WTC11 (cell line): Measurements from ENCODE around the gene TSC22D2. TPM values are rescaled to one million over a fixed set of nuclear protein-coding genes. Genes with fewer than 3 reads are reported as not detected.

Source experiments
- ATAC-seq: fragments of 200-7000 bp; cut with Tn5 transposase; 2 replicates; pipeline ENCODE4 v1.10.0; 2021; ENCODE audit warnings: mild to moderate bottlenecking, moderate library complexity
- CTCF ChIA-PET: fragments of 300-600 bp; sonication (Branson Sonifier 250); formaldehyde crosslinking; loops from one replicate; lab custom pipeline; 2021; ENCODE audit warnings: antibody characterized with exemption; lab: Charles Lee
- POLR2A ChIA-PET: fragments of 350-600 bp; sonication (Branson Sonifier 250); formaldehyde crosslinking; loops from one replicate; lab custom pipeline; 2021; ENCODE audit warnings: antibody characterized with exemption; lab: Charles Lee
- DNase-seq: peaks from one replicate; pipeline ENCODE4 v3.0.0; 2021; ENCODE audit warnings: low spot score
- H3K27ac Mint-ChIP-seq: 2 replicates; pipeline ENCODE4 v1.8.0; 2021; ENCODE audit warnings: mixed read lengths
- H3K27me3 Mint-ChIP-seq: 2 replicates; pipeline ENCODE4 v1.8.0; 2021; ENCODE audit warnings: low read depth, mild to moderate bottlenecking, moderate library complexity, mixed read lengths
- H3K36me3 Mint-ChIP-seq: 2 replicates; pipeline ENCODE4 v1.8.0; 2021; ENCODE audit warnings: mixed read lengths
- H3K4me1 Mint-ChIP-seq: 2 replicates; pipeline ENCODE4 v1.8.0; 2022; ENCODE audit warnings: mixed read lengths
- H3K4me3 Mint-ChIP-seq: 2 replicates; pipeline ENCODE4 v1.8.0; 2021; ENCODE audit warnings: mild to moderate bottlenecking, moderate library complexity, mixed read lengths
- H3K9me3 Mint-ChIP-seq: 2 replicates; pipeline ENCODE4 v1.8.0; 2021; ENCODE audit warnings: mixed read lengths
- CBFB ChIP-seq: sonication (generic); formaldehyde crosslinking; IDR thresholded peaks from 2 replicates; pipeline ENCODE4 v1.8.1; 2022; ENCODE audit warnings: mild to moderate bottlenecking, low read depth, missing genetic modification reagents
- CTCF ChIP-seq: fragments of 200-600 bp; IDR thresholded peaks from 2 replicates; pipeline ENCODE4 v1.8.0; 2022; ENCODE audit warnings: antibody characterized with exemption
- ELF4 ChIP-seq: sonication (generic); formaldehyde crosslinking; IDR thresholded peaks from 2 replicates; pipeline ENCODE4 v1.8.1; 2022; ENCODE audit warnings: low read depth, mild to moderate bottlenecking, moderate library complexity, missing genetic modification reagents
- ETV6 ChIP-seq: sonication (generic); formaldehyde crosslinking; IDR thresholded peaks from 2 replicates; pipeline ENCODE4 v1.8.1; 2022; ENCODE audit warnings: mild to moderate bottlenecking, missing genetic modification reagents
- IRF2 ChIP-seq: sonication (generic); formaldehyde crosslinking; IDR thresholded peaks from 2 replicates; pipeline ENCODE4 v1.8.0; 2022; ENCODE audit warnings: low read depth, missing genetic modification reagents, borderline replicate concordance
- NFATC4 ChIP-seq: fragments of 250-450 bp; sonication (Bioruptor Pico); IDR thresholded peaks from 2 replicates; pipeline ENCODE4 v1.9.0; 2021; ENCODE audit warnings: mild to moderate bottlenecking
- NR3C1 ChIP-seq: sonication (generic); formaldehyde crosslinking; conservative IDR thresholded peaks from 2 replicates; pipeline ENCODE4 v1.8.1; 2023; ENCODE audit warnings: low read depth, mild to moderate bottlenecking, missing genetic modification reagents
- SOX15 ChIP-seq: fragments of 250-450 bp; sonication (Bioruptor Pico); IDR thresholded peaks from 2 replicates; pipeline ENCODE4 v1.9.0; 2021; ENCODE audit warnings: mild to moderate bottlenecking
- STAT6 ChIP-seq: sonication (generic); formaldehyde crosslinking; conservative IDR thresholded peaks from 2 replicates; pipeline ENCODE4 v1.8.1; 2023; ENCODE audit warnings: mild to moderate bottlenecking, low read depth, missing genetic modification reagents, moderate library complexity
- TEAD1 ChIP-seq: sonication (generic); formaldehyde crosslinking; IDR thresholded peaks from 2 replicates; pipeline ENCODE4 v1.8.0; 2022; ENCODE audit warnings: mild to moderate bottlenecking, missing genetic modification reagents
- ZBTB21 ChIP-seq: sonication (generic); formaldehyde crosslinking; IDR thresholded peaks from 2 replicates; pipeline ENCODE4 v1.8.1; 2023; ENCODE audit warnings: mild to moderate bottlenecking, missing genetic modification reagents, borderline replicate concordance
- ZNF121 ChIP-seq: sonication (generic); formaldehyde crosslinking; IDR thresholded peaks from 2 replicates; pipeline ENCODE4 v1.8.0; 2023; ENCODE audit warnings: missing genetic modification reagents
- ZNF512 ChIP-seq: sonication (generic); formaldehyde crosslinking; IDR thresholded peaks from 2 replicates; pipeline ENCODE4 v1.8.1; 2022; ENCODE audit warnings: missing genetic modification reagents, borderline replicate concordance
- total RNA-seq: library from RNA; stranded (reverse); gene quantifications from 3 replicates; pipeline ENCODE4 v1.2.3, GENCODE V29; 2021
- TF ChIP-seq, protein P1 (sequence below): fragments of 250-450 bp; sonication (Bioruptor Pico); IDR thresholded peaks from 2 replicates; pipeline ENCODE4 v1.9.0; 2021; ENCODE audit warnings: mild to moderate bottlenecking
- TF ChIP-seq, protein P2 (sequence below): sonication (generic); formaldehyde crosslinking; IDR thresholded peaks from 2 replicates; pipeline ENCODE4 v1.8.1; 2023; ENCODE audit warnings: mild to moderate bottlenecking, moderate library complexity, missing genetic modification reagents
- TF ChIP-seq, protein P3 (sequence below): sonication (generic); formaldehyde crosslinking; IDR thresholded peaks from 2 replicates; pipeline ENCODE4 v1.8.1; 2023; ENCODE audit warnings: mild to moderate bottlenecking, missing genetic modification reagents, moderate library complexity
- TF ChIP-seq, protein P4 (sequence below): sonication (generic); formaldehyde crosslinking; IDR thresholded peaks from 2 replicates; pipeline ENCODE4 v1.8.1; 2022; ENCODE audit warnings: low read depth, mild to moderate bottlenecking, moderate library complexity, missing genetic modification reagents, borderline replicate concordance

Gene TSC22D2
- total RNA-seq, 1 experiment from 2014 or later, result 24.0 TPM

GRCh38 chr3:150371741-150372254 lies 36.3 kb upstream of the TSC22D2 start:
- DNase-seq (no peak), ATAC-seq (no peak)
- Mint-ChIP-seq H3K27me3 (no peaks in the 10 kb centered on the region), H3K4me1 (peaks cover 45% of the 10 kb centered on the region), H3K27ac (peak overlapping the region; percentile 18; the same call in 1 of the 2 replicates), H3K36me3 (no peaks in the 10 kb centered on the region), H3K4me3 (no peak overlapping the region), H3K9me3 (peaks cover 3% of the 10 kb centered on the region; the same call in 1 of the 2 replicates)
- POLR2A ChIA-PET, result no interaction called here
- TF ChIP-seq ZBTB21 (CRISPR knock-in tag) (no peak), ZNF121 (CRISPR knock-in tag) (no peak), IRF2 (CRISPR knock-in tag) (no peak), NFATC4 (CRISPR knock-in tag) (no peak), NR3C1 (no peak), STAT6 (CRISPR knock-in tag) (no peak), SOX15 (CRISPR knock-in tag) (no peak)
- TF ChIP-seq, protein P1, sequence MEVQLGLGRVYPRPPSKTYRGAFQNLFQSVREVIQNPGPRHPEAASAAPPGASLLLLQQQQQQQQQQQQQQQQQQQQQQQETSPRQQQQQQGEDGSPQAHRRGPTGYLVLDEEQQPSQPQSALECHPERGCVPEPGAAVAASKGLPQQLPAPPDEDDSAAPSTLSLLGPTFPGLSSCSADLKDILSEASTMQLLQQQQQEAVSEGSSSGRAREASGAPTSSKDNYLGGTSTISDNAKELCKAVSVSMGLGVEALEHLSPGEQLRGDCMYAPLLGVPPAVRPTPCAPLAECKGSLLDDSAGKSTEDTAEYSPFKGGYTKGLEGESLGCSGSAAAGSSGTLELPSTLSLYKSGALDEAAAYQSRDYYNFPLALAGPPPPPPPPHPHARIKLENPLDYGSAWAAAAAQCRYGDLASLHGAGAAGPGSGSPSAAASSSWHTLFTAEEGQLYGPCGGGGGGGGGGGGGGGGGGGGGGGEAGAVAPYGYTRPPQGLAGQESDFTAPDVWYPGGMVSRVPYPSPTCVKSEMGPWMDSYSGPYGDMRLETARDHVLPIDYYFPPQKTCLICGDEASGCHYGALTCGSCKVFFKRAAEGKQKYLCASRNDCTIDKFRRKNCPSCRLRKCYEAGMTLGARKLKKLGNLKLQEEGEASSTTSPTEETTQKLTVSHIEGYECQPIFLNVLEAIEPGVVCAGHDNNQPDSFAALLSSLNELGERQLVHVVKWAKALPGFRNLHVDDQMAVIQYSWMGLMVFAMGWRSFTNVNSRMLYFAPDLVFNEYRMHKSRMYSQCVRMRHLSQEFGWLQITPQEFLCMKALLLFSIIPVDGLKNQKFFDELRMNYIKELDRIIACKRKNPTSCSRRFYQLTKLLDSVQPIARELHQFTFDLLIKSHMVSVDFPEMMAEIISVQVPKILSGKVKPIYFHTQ (CRISPR knock-in tag), result no peak
- TF ChIP-seq, protein P2, sequence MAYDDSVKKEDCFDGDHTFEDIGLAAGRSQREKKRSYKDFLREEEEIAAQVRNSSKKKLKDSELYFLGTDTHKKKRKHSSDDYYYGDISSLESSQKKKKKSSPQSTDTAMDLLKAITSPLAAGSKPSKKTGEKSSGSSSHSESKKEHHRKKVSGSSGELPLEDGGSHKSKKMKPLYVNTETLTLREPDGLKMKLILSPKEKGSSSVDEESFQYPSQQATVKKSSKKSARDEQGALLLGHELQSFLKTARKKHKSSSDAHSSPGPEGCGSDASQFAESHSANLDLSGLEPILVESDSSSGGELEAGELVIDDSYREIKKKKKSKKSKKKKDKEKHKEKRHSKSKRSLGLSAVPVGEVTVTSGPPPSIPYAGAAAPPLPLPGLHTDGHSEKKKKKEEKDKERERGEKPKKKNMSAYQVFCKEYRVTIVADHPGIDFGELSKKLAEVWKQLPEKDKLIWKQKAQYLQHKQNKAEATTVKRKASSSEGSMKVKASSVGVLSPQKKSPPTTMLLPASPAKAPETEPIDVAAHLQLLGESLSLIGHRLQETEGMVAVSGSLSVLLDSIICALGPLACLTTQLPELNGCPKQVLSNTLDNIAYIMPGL (CRISPR knock-in tag), result no peak
- CTCF ChIA-PET, result no interaction called here

GRCh38 chr3:150372320-150372719 lies 35.8 kb upstream of the TSC22D2 start:
- POLR2A ChIA-PET, result no interaction called here
- Mint-ChIP-seq H3K4me3 (no peak overlapping the region), H3K27ac (peak overlapping the region; percentile 34; the same call in 1 of the 2 replicates), H3K4me1 (peaks cover 45% of the 10 kb centered on the region), H3K9me3 (no peaks in the 10 kb centered on the region), H3K27me3 (no peaks in the 10 kb centered on the region), H3K36me3 (no peaks in the 10 kb centered on the region)
- TF ChIP-seq, protein P3, sequence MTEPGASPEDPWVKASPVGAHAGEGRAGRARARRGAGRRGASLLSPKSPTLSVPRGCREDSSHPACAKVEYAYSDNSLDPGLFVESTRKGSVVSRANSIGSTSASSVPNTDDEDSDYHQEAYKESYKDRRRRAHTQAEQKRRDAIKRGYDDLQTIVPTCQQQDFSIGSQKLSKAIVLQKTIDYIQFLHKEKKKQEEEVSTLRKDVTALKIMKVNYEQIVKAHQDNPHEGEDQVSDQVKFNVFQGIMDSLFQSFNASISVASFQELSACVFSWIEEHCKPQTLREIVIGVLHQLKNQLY (CRISPR knock-in tag), result no peak
- no peak for DNase-seq
- CTCF ChIA-PET, result no interaction called here
- ATAC-seq, result no peak

DNA sequence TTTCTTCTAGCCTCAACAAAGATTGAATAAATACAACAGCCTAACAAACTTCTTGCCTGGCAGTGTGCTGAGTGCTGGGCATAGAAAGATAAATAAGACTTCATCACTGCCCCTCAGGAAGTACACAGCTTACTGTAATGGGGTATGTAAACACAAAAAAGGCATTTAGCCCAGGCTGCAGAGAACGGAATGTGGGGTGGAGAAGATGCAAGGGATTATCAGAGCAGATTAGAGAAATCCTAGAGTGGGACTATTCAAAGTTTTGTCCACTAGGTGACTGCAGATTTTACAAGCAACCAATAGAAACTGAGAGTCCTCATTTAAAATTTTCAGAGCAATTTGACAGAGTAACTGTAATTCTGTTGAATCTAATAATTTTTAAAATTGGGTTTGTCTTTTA lies 35.4 kb upstream of the TSC22D2 start:
- H3K4me3 Mint-ChIP-seq, result no peak overlapping the region
- CTCF ChIA-PET, result no interaction called here
- TF ChIP-seq CTCF, result no peak
- TF ChIP-seq ETV6 (CRISPR knock-in tag), result no peak
- TF ChIP-seq, protein P4, sequence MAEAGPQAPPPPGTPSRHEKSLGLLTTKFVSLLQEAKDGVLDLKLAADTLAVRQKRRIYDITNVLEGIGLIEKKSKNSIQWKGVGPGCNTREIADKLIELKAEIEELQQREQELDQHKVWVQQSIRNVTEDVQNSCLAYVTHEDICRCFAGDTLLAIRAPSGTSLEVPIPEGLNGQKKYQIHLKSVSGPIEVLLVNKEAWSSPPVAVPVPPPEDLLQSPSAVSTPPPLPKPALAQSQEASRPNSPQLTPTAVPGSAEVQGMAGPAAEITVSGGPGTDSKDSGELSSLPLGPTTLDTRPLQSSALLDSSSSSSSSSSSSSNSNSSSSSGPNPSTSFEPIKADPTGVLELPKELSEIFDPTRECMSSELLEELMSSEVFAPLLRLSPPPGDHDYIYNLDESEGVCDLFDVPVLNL, result no peak
- TF ChIP-seq ELF4 (CRISPR knock-in tag), result no peak
- TF ChIP-seq ZNF512 (CRISPR knock-in tag), result no peak
- TF ChIP-seq CBFB (CRISPR knock-in tag), result no peak
- no peak for TF ChIP-seq TEAD1 (CRISPR knock-in tag)
- no peak for TF ChIP-seq SOX15 (CRISPR knock-in tag)

More for the DNA sequence above, 35.4 kb upstream of the TSC22D2 start:
- no peaks in the 10 kb centered on the region for H3K36me3 Mint-ChIP-seq
- no peaks in the 10 kb centered on the region for H3K9me3 Mint-ChIP-seq
- ATAC-seq (peak; percentile 29), DNase-seq (no peak)
- POLR2A ChIA-PET, result no interaction called here
- H3K27ac Mint-ChIP-seq, result peak overlapping the region; percentile 34; the same call in 1 of the 2 replicates
- H3K4me1 Mint-ChIP-seq, result peaks cover 46% of the 10 kb centered on the region
- H3K27me3 Mint-ChIP-seq, result no peaks in the 10 kb centered on the region
